ENCODE data around the gene PTRH2.
"Not testable (repeated sequence)": the region's sequence is repeated elsewhere in the genome, so short reads cannot be mapped to it uniquely, and the experiment has no call there.

PTRH2 gene

GRCh38 chr17:59707149-59707970 is at the start of gene PTRH2, which contains the start of gene VMP1:
TSS of gene PTRH2 (minus strand) at chr17:59707430. CDS start at chr17:59697978, 9,452 bp downstream.
TSS of gene VMP1 (plus strand) at chr17:59707654. CDS start at chr17:59731447, 23,793 bp downstream.
- peak; percentile 99 for DNase-seq (ENCODE audit: low read depth)
- peak within 1 kb of the TSS; percentile 88 for H3K4me3 ChIP-seq (ENCODE audit: low read depth, low read length)
- TF ChIP-seq CTCF (IDR thresholded peaks at IDR 0.05; ENCODE audit: insufficient read depth, low read depth, low read length, missing control alignments), result no peak

- H3K4me3 ChIP-seq (ENCODE audit: low read depth, low read length), result no peak overlapping the region
- no peak for DNase-seq (ENCODE audit: low read depth)
- no peak for TF ChIP-seq CTCF (IDR thresholded peaks at IDR 0.05; ENCODE audit: insufficient read depth, low read depth, low read length, missing control alignments)
Observed at GRCh38 chr17:59756236-59756818, 49.1 kb upstream of the PTRH2 start.

GRCh38 chr17:59755069-59755468 is 47.8 kb upstream of the PTRH2 start:
- H3K4me3 ChIP-seq (ENCODE audit: low read depth, low read length); DNase-seq (ENCODE audit: low read depth): not testable (repeated sequence)

GRCh38 chr17:59754552-59754951 is 47.3 kb upstream of the PTRH2 start:
- peak; percentile 9 for DNase-seq (ENCODE audit: low read depth)
- TF ChIP-seq CTCF (IDR thresholded peaks at IDR 0.05; ENCODE audit: insufficient read depth, low read depth, low read length, missing control alignments), result no peak
- H3K4me3 ChIP-seq (ENCODE audit: low read depth, low read length), result no peak overlapping the region

GRCh38 chr17:59753522-59754467 is 46.6 kb upstream of the PTRH2 start:
- TF ChIP-seq CTCF (IDR thresholded peaks at IDR 0.05; ENCODE audit: insufficient read depth, low read depth, low read length, missing control alignments), result peak; percentile 52
- H3K4me3 ChIP-seq (ENCODE audit: low read depth, low read length), result peak overlapping the region; percentile 26

GRCh38 chr17:59752922-59753321 is 45.7 kb upstream of the PTRH2 start:
- no peak for TF ChIP-seq CTCF (IDR thresholded peaks at IDR 0.05; ENCODE audit: insufficient read depth, low read depth, low read length, missing control alignments)
- no peak overlapping the region for H3K4me3 ChIP-seq (ENCODE audit: low read depth, low read length)
- no peak for DNase-seq (ENCODE audit: low read depth)

More at GRCh38 chr17:59753522-59754467, 46.6 kb upstream of the PTRH2 start:
- DNase-seq (ENCODE audit: low read depth), result peak; percentile 88
